Suprapubic skin (tissue), 4 donors: Measurements from ENCODE around the gene FASLG. TPM values are rescaled to one million over a fixed set of nuclear protein-coding genes. Genes with fewer than 3 reads are reported as not detected.

Experiments used
- DNase-seq, 2 donors: peaks; one replicate each; pipeline ENCODE4 v3.0.0-alpha.2; 2019; ENCODE audit warnings: low spot score in 2 of 2
- H3K27ac ChIP-seq: fragments of 200-600 bp; sonication (generic); one replicate; pipeline ENCODE4 v1.5.1; 2019
- H3K27me3 ChIP-seq: fragments of 200-600 bp; sonication (generic); one replicate; pipeline ENCODE4 v1.5.1; 2019
- H3K36me3 ChIP-seq: fragments of 200-600 bp; sonication (generic); one replicate; pipeline ENCODE4 v1.5.1; 2019
- H3K4me1 ChIP-seq: fragments of 200-600 bp; sonication (generic); one replicate; pipeline ENCODE4 v1.5.1; 2019
- H3K4me3 ChIP-seq: fragments of 200-600 bp; sonication (generic); one replicate; pipeline ENCODE4 v1.5.1; 2019; ENCODE audit warnings: mild to moderate bottlenecking
- H3K9me3 ChIP-seq: fragments of 200-600 bp; sonication (generic); one replicate; pipeline ENCODE4 v1.5.1; 2019
- CTCF ChIP-seq, 2 donors: fragments of 200-600 bp in 1 of 2; fragments of 450-650 bp in 1 of 2; sonication (generic) in 1 of 2; IDR thresholded peaks; one replicate each; pipeline ENCODE4 v1.5.1; 2016 to 2019; ENCODE audit warnings: antibody characterized with exemption in 2 of 2, mild to moderate bottlenecking in 1 of 2, moderate library complexity in 1 of 2
- EP300 ChIP-seq: sonication (generic); formaldehyde crosslinking; IDR thresholded peaks from one replicate; pipeline ENCODE4 v1.6.1; 2017; ENCODE audit warnings: antibody characterized with exemption
- POLR2A ChIP-seq, 2 donors: fragments of 450-650 bp; IDR thresholded peaks; one replicate each; pipeline ENCODE4 v1.6.1; 2017; ENCODE audit warnings: antibody characterized with exemption in 2 of 2, mild to moderate bottlenecking in 2 of 2, moderate library complexity in 2 of 2
- POLR2AphosphoS5 ChIP-seq, 3 donors: sonication (generic); formaldehyde crosslinking; IDR thresholded peaks; one replicate each; pipeline ENCODE4 v1.6.1; 2017; ENCODE audit warnings: antibody characterized with exemption in 3 of 3
- WGBS: methylation state at CpG from one replicate; pipeline ENCODE4 v1.1.5; 2018; 5-methylcytosine and 5-hydroxymethylcytosine counted together
- total RNA-seq, 4 donors: library from RNA; depleted of rRNA; stranded (reverse); fragments of >200 nt; gene quantifications; one replicate each; pipeline ENCODE4 v1.1.0, GENCODE V29; 2016

Gene FASLG
- total RNA-seq, 4 donors from 2014 or later = not detected

GRCh38 chr1:172656576-172656975 is 2.3 kb upstream of the FASLG start:
- Histone ChIP-seq H3K27ac (no peak overlapping the region), H3K4me1 (no peaks in the 10 kb centered on the region), H3K4me3 (no peak overlapping the region), H3K36me3 (no peaks in the 10 kb centered on the region), H3K27me3 (no peaks in the 10 kb centered on the region), H3K9me3 (no peaks in the 10 kb centered on the region)
- WGBS = 76% methylated on average over 6 of the region's 6 CpGs
- no peak for DNase-seq
- TF ChIP-seq EP300 = no peak
- TF ChIP-seq CTCF (IDR thresholded peaks at IDR 0.05) = no peak
- no peak for TF ChIP-seq POLR2AphosphoS5 (IDR thresholded peaks at IDR 0.05)
- TF ChIP-seq POLR2A (IDR thresholded peaks at IDR 0.05) = no peak

- no peaks in the 10 kb centered on the region for H3K4me1 ChIP-seq
- no peak for DNase-seq
- no peak overlapping the region for H3K4me3 ChIP-seq
- H3K27me3 ChIP-seq = no peaks in the 10 kb centered on the region
- H3K36me3 ChIP-seq = no peaks in the 10 kb centered on the region
- TF ChIP-seq POLR2A (IDR thresholded peaks at IDR 0.05) (no peak), POLR2AphosphoS5 (IDR thresholded peaks at IDR 0.05) (no peak), EP300 (no peak), CTCF (IDR thresholded peaks at IDR 0.05) (no peak)
- no peaks in the 10 kb centered on the region for H3K9me3 ChIP-seq
- no peak overlapping the region for H3K27ac ChIP-seq
- WGBS = 94% methylated on average over 1 of the region's 1 CpG
Observed at GRCh38 chr1:172657586-172657985, 1.3 kb upstream of the FASLG start.

GRCh38 chr1:172661107-172661506 is 2.2 kb downstream of the FASLG start:
- H3K27ac ChIP-seq = no peak overlapping the region
- 65% methylated on average over 3 of the region's 3 CpGs for WGBS
- TF ChIP-seq EP300 (no peak), POLR2A (IDR thresholded peaks at IDR 0.05) (no peak), POLR2AphosphoS5 (IDR thresholded peaks at IDR 0.05) (no peak), CTCF (IDR thresholded peaks at IDR 0.05) (no peak)
- no peak overlapping the region for H3K4me3 ChIP-seq
- H3K36me3 ChIP-seq = no peaks in the 10 kb centered on the region
- H3K27me3 ChIP-seq = no peaks in the 10 kb centered on the region
- H3K4me1 ChIP-seq = no peaks in the 10 kb centered on the region
- no peaks in the 10 kb centered on the region for H3K9me3 ChIP-seq
- DNase-seq = no peak

- H3K27me3 ChIP-seq = no peaks in the 10 kb centered on the region
- H3K27ac ChIP-seq = no peak overlapping the region
- TF ChIP-seq CTCF (IDR thresholded peaks at IDR 0.05) (no peak), POLR2A (IDR thresholded peaks at IDR 0.05) (no peak)
- H3K9me3 ChIP-seq = no peaks in the 10 kb centered on the region
- DNase-seq = no peak
- no peak overlapping the region for H3K4me3 ChIP-seq
- H3K36me3 ChIP-seq = no peaks in the 10 kb centered on the region
- no peaks in the 10 kb centered on the region for H3K4me1 ChIP-seq
- 21% methylated on average over 14 of the region's 14 CpGs for WGBS
Observed at GRCh38 chr1:172662464-172663109, 3.7 kb downstream of the FASLG start.

GRCh38 chr1:172663732-172664131 is 4.8 kb downstream of the FASLG start:
- no peak for TF ChIP-seq POLR2AphosphoS5 (IDR thresholded peaks at IDR 0.05)
- TF ChIP-seq CTCF (IDR thresholded peaks at IDR 0.05) = no peak
- no peak for TF ChIP-seq EP300
- no peak for TF ChIP-seq POLR2A (IDR thresholded peaks at IDR 0.05)
- Histone ChIP-seq H3K27me3 (no peaks in the 10 kb centered on the region), H3K4me3 (no peak overlapping the region), H3K9me3 (no peaks in the 10 kb centered on the region), H3K27ac (no peak overlapping the region), H3K36me3 (no peaks in the 10 kb centered on the region), H3K4me1 (no peaks in the 10 kb centered on the region)
- DNase-seq = no peak
- WGBS = 90% methylated on average over 3 of the region's 3 CpGs
